PC-3 (cell line): ENCODE data around the gene HOXA10. TPM values are rescaled to one million over a fixed set of nuclear protein-coding genes. Genes with fewer than 3 reads are reported as not detected.

Source experiments
- ATAC-seq: fragments of 200-7000 bp; cut with Tn5 transposase; 2 replicates; pipeline ENCODE4 v1.9.1; 2020; ENCODE audit warnings: mild to moderate bottlenecking, moderate library complexity
- BruUV-seq: library from RNA; stranded (reverse); fragments of 400-500 nt; replicated peaks from 2 replicates; lab custom pipeline; 2021; lab: Mats Ljungman, UMichigan
- CTCF ChIA-PET: fragments of 300-600 bp; sonication (Branson Sonifier 250); formaldehyde crosslinking; loops from one replicate; lab custom pipeline; 2022; ENCODE audit warnings: antibody characterized with exemption; lab: Charles Lee
- POLR2A ChIA-PET: fragments of 300-600 bp; sonication (Branson Sonifier 250); formaldehyde crosslinking; loops from one replicate; lab custom pipeline; 2022; ENCODE audit warnings: antibody characterized with exemption; ENCODE audit not compliant: unreplicated experiment; lab: Charles Lee
- DNase-seq: peaks from one replicate; pipeline ENCODE4 v3.0.0-alpha.2; 2015
- H2AFZ ChIP-seq: fragments of 300-600 bp; sonication (generic); 2 replicates; pipeline ENCODE4 v1.6.0; 2016; ENCODE audit warnings: antibody characterized with exemption, low read length
- H3F3A ChIP-seq: fragments of 300-600 bp; sonication (generic); one replicate; pipeline ENCODE4 v1.6.0; 2017; ENCODE audit warnings: antibody characterized with exemption, low read length, control low read depth, mild to moderate bottlenecking; ENCODE audit not compliant: unreplicated experiment
- H3K27ac ChIP-seq: fragments of 300-600 bp; sonication (generic); 2 replicates; pipeline ENCODE4 v1.5.1; 2016; ENCODE audit warnings: mild to moderate bottlenecking, low read length
- H3K27me3 ChIP-seq: fragments of 300-600 bp; sonication (generic); 2 replicates; pipeline ENCODE4 v1.6.1; 2016; ENCODE audit warnings: low read length, mixed read lengths
- H3K36me3 ChIP-seq: fragments of 300-600 bp; sonication (generic); 2 replicates; pipeline ENCODE4 v1.6.1; 2016; ENCODE audit warnings: low read depth, mixed run types, low read length, mixed read lengths
- H3K4me1 ChIP-seq: fragments of 300-600 bp; sonication (generic); 2 replicates; pipeline ENCODE4 v1.5.1; 2016; ENCODE audit warnings: low read length; ENCODE audit not compliant: insufficient read depth
- H3K4me2 ChIP-seq: fragments of 300-600 bp; sonication (generic); 2 replicates; pipeline ENCODE4 v1.6.0; 2016; ENCODE audit warnings: low read length
- H3K4me3 ChIP-seq: fragments of 300-600 bp; sonication (generic); 2 replicates; pipeline ENCODE4 v1.5.1; 2016; ENCODE audit warnings: mild to moderate bottlenecking, low read length, mixed read lengths
- H3K79me2 ChIP-seq: fragments of 300-600 bp; sonication (generic); 2 replicates; pipeline ENCODE4 v1.6.1; 2017; ENCODE audit warnings: low read length, mixed read lengths
- H3K9ac ChIP-seq: fragments of 300-600 bp; sonication (generic); 2 replicates; pipeline ENCODE4 v1.6.0; 2016; ENCODE audit warnings: mild to moderate bottlenecking, low read length
- H3K9me2 ChIP-seq: fragments of 300-600 bp; sonication (generic); replicated peaks from 2 replicates; pipeline ENCODE4 v1.6.1; 2016; ENCODE audit warnings: mixed run types, low read length, mixed read lengths
- H3K9me3 ChIP-seq: fragments of 300-600 bp; sonication (generic); 2 replicates; pipeline ENCODE4 v1.6.1; 2016; ENCODE audit warnings: low read length, mixed read lengths
- H4K20me1 ChIP-seq: fragments of 300-600 bp; sonication (generic); 2 replicates; pipeline ENCODE4 v1.6.1; 2016; ENCODE audit warnings: low read length, mixed read lengths
- EZH2 ChIP-seq: fragments of 300-600 bp; sonication (generic); IDR thresholded peaks from one replicate; pipeline ENCODE4 v1.6.1; 2017; ENCODE audit warnings: antibody characterized with exemption, mild to moderate bottlenecking, low read length; ENCODE audit not compliant: unreplicated experiment
- EZH2phosphoT487 ChIP-seq: fragments of 300-600 bp; sonication (generic); IDR thresholded peaks from 2 replicates; pipeline ENCODE4 v1.6.1; 2018; ENCODE audit warnings: mild to moderate bottlenecking, antibody characterized with exemption, low read length, borderline replicate concordance
- intact Hi-C: fragments of 100-400 bp; cut with micrococcal nuclease; formaldehyde crosslinking; loops from 2 replicates; pipeline ENCODE4 v1.9.0; 2023
- total RNA-seq: library from RNA; depleted of rRNA; stranded (reverse); fragments of >200 nt; gene quantifications from 2 replicates; pipeline ENCODE4 v1.2.3, GENCODE V29; 2014
- TF ChIP-seq, protein P1 (sequence below): fragments of 300-600 bp; sonication (generic); conservative IDR thresholded peaks from 2 replicates; pipeline ENCODE4 v1.5.1; 2017; ENCODE audit warnings: antibody characterized with exemption, low read depth, mild to moderate bottlenecking, low read length

Gene HOXA10
- total RNA-seq, 1 experiment from 2014 or later: 46.1 TPM

DNA sequence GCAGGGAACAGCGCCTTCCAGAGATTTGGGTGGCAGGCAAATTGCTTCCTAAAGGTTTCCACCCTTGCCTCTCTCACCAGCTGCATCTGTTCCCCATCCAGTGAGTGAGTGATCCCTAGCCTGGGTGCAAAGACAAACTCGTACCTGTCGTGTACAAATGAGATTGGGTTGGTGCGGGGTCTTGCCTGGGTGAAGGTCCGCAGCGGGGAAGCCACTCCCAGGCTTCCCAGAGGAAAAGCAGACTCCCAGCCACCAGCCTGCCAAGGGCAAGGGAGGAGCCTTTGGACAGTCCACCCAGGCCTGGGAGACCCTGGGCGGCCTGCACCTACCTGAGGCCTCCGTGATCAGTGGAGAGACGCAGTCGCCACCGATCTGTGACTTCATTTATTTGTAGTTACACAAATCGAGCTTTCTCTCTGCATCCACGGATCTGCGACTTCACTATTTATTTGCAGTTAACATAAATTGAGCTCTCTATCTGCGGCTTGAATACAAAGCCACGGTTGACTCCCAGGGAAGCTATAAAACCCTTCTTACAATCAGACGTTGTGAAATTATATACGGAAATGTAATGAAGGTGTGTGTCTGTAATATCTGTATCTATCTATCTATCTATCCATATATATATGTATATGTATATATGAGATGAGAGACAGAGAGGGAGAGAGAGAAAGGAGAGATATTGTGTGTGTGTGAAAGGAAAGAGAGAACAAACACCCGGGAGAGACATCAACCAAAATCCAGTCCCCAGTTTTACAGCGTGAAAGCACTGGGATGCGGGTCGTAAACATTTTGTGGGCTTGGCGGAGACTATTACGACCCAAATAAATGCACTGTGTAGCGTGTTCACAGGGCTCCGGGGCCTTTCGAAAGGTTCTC, 14.6 kb downstream of the HOXA10 start:
- H3K4me1 ChIP-seq: peaks cover 20% of the 10 kb centered on the region
- H3K9me2 ChIP-seq: no peaks in the 10 kb centered on the region
- peak overlapping the region; percentile 91 for H2AFZ ChIP-seq
- peaks cover 5% of the 10 kb centered on the region for H3F3A ChIP-seq
- peak overlapping the region; percentile 84 for H3K4me3 ChIP-seq
- TF ChIP-seq EZH2: no peak
- no peak for TF ChIP-seq EZH2phosphoT487
- TF ChIP-seq, protein P1, sequence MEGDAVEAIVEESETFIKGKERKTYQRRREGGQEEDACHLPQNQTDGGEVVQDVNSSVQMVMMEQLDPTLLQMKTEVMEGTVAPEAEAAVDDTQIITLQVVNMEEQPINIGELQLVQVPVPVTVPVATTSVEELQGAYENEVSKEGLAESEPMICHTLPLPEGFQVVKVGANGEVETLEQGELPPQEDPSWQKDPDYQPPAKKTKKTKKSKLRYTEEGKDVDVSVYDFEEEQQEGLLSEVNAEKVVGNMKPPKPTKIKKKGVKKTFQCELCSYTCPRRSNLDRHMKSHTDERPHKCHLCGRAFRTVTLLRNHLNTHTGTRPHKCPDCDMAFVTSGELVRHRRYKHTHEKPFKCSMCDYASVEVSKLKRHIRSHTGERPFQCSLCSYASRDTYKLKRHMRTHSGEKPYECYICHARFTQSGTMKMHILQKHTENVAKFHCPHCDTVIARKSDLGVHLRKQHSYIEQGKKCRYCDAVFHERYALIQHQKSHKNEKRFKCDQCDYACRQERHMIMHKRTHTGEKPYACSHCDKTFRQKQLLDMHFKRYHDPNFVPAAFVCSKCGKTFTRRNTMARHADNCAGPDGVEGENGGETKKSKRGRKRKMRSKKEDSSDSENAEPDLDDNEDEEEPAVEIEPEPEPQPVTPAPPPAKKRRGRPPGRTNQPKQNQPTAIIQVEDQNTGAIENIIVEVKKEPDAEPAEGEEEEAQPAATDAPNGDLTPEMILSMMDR: no peak
- H3K79me2 ChIP-seq: peaks cover 33% of the 10 kb centered on the region
- peak overlapping the region; percentile 93 for H3K4me2 ChIP-seq
- peak overlapping the region; percentile 97 for H3K27ac ChIP-seq
- peak; percentile 3 for ATAC-seq
- POLR2A ChIA-PET: no interaction called here
- H3K36me3 ChIP-seq: peaks cover 20% of the 10 kb centered on the region
- intact Hi-C loops: loop anchor here (2.0 to 5.0 kb wide), 6 partner anchors 61 to 1267 kb away; no protein-coding TSS in a partner anchor
- no TSS peak for BruUV-seq
- H3K27me3 ChIP-seq: no peaks in the 10 kb centered on the region
- no peaks in the 10 kb centered on the region for H3K9me3 ChIP-seq
- peaks cover 20% of the 10 kb centered on the region for H4K20me1 ChIP-seq
- CTCF ChIA-PET: interaction anchor here (0.6 to 1.2 kb wide), 2 partner anchors 16 to 304 kb away, joined by 6 read pairs; no protein-coding TSS in a partner anchor
- H3K9ac ChIP-seq: peak overlapping the region; percentile 84
- DNase-seq: peak; percentile 52

DNA sequence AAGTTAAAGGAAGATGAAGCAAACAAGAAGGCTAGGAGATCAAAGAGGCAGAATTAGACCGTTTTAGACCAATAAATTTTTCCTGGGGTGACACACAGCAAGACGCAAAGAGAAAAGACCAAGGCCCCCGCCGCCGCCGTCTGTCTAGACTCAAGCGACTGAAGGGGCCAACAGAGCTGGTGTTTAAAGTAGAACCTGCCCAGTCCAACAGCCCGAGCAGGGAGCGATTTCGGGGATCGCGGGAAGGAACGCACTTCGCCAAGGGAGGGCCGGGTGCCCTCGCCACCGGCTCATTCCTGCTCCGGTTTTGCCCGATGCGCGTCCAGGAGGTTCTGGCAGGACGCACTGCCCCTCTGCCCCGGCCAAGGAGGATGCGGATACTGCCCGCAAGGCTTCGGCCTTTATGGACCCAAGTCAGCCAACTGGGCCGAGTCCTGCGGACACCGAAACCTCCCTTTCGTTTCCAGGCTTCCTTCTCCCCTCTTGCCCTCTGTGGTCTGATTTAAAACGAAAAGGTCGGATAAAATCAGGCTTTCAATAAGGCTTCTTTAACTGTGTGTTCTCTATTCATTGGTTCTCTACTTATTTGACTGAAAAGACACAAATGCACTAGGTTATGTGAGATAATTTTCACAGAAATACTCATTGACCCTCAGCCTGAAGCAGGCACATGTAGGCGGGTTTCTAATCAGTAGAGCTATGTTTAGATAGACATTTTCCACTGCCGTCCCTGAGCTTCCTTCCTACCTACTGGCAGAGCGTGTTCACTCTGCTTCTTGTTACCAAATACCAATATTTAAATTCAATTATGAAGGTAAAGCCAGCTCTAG, 15.5 kb downstream of the HOXA10 start:
- H3K27me3 ChIP-seq: no peaks in the 10 kb centered on the region
- H3K4me1 ChIP-seq: peaks cover 20% of the 10 kb centered on the region
- peak overlapping the region; percentile 93; the same call in 1 of the 2 replicates for H3K4me2 ChIP-seq
- peaks cover 24% of the 10 kb centered on the region for H3K79me2 ChIP-seq
- CTCF ChIA-PET: interaction anchor here (1.2 kb wide), 1 partner anchor 303 kb away, joined by 6 read pairs; no protein-coding TSS in a partner anchor
- BruUV-seq: no TSS peak
- POLR2A ChIA-PET: interaction anchor here (0.5 kb wide), 1 partner anchor 307 kb away, joined by 9 read pairs; no protein-coding TSS in a partner anchor
- H3K9me2 ChIP-seq: no peaks in the 10 kb centered on the region
- no peak overlapping the region for H3K27ac ChIP-seq
- peaks cover 5% of the 10 kb centered on the region for H3F3A ChIP-seq
- peaks cover 13% of the 10 kb centered on the region for H4K20me1 ChIP-seq
- no peak for DNase-seq
- TF ChIP-seq, protein P1: no peak
- no peak for TF ChIP-seq EZH2phosphoT487
- no peak for TF ChIP-seq EZH2
- peaks cover 12% of the 10 kb centered on the region for H3K36me3 ChIP-seq
- no peak overlapping the region for H3K4me3 ChIP-seq
- peak overlapping the region; percentile 91; the same call in 1 of the 2 replicates for H2AFZ ChIP-seq
- intact Hi-C loops: loop anchor here (2.0 kb wide), 1 partner anchor 60 kb away; no protein-coding TSS in a partner anchor
- no peaks in the 10 kb centered on the region for H3K9me3 ChIP-seq
- H3K9ac ChIP-seq: no peak overlapping the region
- ATAC-seq: no peak
